ENCODE measurements around the gene SORCS2. TPM values are rescaled to one million over a fixed set of nuclear protein-coding genes. Genes with fewer than 3 reads are reported as not detected.

Gene SORCS2
- total and polyA plus RNA-seq, 2 of the 13 experiments (the other 11 are each of a cell fraction or from before 2014, with no cell fraction given) = 0.82 to 1.0 TPM

DNA sequence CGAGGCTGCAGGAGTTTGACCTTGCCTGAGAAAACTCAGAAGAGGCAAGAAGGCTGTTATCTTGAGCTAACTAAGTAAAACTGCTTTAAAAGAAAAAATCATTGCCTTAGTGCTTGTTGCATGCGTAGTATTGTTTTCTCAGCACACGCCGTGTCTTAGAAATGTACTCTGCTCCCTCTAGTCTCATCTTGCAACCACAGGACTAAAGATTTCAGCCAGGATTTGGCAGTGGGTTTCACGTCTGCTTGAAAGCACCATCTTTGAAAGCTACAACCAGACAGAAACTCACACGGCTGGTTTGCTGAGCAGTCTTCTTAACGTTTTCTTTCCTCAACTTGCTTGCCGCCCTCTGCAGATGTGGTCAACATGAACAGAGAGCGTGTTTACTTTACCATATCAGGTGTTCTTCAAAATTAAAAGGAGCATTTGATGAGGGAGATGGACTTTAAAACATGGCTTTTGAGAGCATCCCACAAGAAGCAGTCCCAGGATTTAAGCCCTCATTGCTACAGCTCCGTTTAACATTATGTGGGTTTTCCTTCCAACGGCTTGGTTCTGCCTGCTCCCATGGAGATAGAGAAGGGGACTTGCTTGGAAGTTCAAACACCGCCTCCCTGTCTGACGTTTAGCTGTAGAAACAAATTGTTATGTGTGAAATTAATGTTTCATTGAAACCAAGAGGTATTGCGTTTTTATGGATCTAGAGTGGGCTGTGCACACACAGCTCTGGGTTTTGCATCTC is 3.4 kb downstream of the SORCS2 start:
- H3K79me2 ChIP-seq (ENCODE audit: insufficient read depth, low read length) = no peaks in the 10 kb centered on the region
- FAIRE-seq = no peak
- TF ChIP-seq, protein P1, sequence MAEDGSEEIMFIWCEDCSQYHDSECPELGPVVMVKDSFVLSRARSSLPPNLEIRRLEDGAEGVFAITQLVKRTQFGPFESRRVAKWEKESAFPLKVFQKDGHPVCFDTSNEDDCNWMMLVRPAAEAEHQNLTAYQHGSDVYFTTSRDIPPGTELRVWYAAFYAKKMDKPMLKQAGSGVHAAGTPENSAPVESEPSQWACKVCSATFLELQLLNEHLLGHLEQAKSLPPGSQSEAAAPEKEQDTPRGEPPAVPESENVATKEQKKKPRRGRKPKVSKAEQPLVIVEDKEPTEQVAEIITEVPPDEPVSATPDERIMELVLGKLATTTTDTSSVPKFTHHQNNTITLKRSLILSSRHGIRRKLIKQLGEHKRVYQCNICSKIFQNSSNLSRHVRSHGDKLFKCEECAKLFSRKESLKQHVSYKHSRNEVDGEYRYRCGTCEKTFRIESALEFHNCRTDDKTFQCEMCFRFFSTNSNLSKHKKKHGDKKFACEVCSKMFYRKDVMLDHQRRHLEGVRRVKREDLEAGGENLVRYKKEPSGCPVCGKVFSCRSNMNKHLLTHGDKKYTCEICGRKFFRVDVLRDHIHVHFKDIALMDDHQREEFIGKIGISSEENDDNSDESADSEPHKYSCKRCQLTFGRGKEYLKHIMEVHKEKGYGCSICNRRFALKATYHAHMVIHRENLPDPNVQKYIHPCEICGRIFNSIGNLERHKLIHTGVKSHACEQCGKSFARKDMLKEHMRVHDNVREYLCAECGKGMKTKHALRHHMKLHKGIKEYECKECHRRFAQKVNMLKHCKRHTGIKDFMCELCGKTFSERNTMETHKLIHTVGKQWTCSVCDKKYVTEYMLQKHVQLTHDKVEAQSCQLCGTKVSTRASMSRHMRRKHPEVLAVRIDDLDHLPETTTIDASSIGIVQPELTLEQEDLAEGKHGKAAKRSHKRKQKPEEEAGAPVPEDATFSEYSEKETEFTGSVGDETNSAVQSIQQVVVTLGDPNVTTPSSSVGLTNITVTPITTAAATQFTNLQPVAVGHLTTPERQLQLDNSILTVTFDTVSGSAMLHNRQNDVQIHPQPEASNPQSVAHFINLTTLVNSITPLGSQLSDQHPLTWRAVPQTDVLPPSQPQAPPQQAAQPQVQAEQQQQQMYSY (CRISPR knock-in tag; IDR thresholded peaks at IDR 0.05) = no peak
- TF ChIP-seq CCAR2 (optimal IDR thresholded peaks at IDR 0.05; ENCODE audit: low read depth, low read length) = no peak
- no peak for TF ChIP-seq TRIM24 (CRISPR knock-in tag; IDR thresholded peaks at IDR 0.05)
- TF ChIP-seq SNRNP70 (IDR thresholded peaks at IDR 0.05; ENCODE audit: low read depth, low read length) = no peak
- no peak for TF ChIP-seq ZNF343 (CRISPR knock-in tag; IDR thresholded peaks at IDR 0.05)
- no peak for TF ChIP-seq CBX2 (IDR thresholded peaks at IDR 0.05; ENCODE audit: low read depth, low read length)
- no peak for TF ChIP-seq CBX2 (CRISPR knock-in tag; IDR thresholded peaks at IDR 0.05; ENCODE audit: low read depth)
- TF ChIP-seq, protein P2, sequence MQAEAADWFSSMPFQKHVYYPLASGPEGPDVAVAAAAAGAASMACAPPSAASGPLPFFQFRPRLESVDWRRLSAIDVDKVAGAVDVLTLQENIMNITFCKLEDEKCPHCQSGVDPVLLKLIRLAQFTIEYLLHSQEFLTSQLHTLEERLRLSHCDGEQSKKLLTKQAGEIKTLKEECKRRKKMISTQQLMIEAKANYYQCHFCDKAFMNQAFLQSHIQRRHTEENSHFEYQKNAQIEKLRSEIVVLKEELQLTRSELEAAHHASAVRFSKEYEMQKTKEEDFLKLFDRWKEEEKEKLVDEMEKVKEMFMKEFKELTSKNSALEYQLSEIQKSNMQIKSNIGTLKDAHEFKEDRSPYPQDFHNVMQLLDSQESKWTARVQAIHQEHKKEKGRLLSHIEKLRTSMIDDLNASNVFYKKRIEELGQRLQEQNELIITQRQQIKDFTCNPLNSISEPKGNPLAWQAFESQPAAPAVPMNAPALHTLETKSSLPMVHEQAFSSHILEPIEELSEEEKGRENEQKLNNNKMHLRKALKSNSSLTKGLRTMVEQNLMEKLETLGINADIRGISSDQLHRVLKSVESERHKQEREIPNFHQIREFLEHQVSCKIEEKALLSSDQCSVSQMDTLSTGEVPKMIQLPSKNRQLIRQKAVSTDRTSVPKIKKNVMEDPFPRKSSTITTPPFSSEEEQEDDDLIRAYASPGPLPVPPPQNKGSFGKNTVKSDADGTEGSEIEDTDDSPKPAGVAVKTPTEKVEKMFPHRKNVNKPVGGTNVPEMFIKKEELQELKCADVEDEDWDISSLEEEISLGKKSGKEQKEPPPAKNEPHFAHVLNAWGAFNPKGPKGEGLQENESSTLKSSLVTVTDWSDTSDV (CRISPR knock-in tag; IDR thresholded peaks at IDR 0.05) = no peak
- no peak for TF ChIP-seq ZNF510 (CRISPR knock-in tag; IDR thresholded peaks at IDR 0.05; ENCODE audit: low read depth)
- no peak for TF ChIP-seq ZFP90 (CRISPR knock-in tag; IDR thresholded peaks at IDR 0.05; ENCODE audit: borderline replicate concordance)
- TF ChIP-seq CHD4 (IDR thresholded peaks at IDR 0.05; ENCODE audit: borderline replicate concordance, low read length) = no peak
- no peak for TF ChIP-seq AKAP8 (CRISPR knock-in tag; IDR thresholded peaks at IDR 0.05)
- TF ChIP-seq, protein P3, sequence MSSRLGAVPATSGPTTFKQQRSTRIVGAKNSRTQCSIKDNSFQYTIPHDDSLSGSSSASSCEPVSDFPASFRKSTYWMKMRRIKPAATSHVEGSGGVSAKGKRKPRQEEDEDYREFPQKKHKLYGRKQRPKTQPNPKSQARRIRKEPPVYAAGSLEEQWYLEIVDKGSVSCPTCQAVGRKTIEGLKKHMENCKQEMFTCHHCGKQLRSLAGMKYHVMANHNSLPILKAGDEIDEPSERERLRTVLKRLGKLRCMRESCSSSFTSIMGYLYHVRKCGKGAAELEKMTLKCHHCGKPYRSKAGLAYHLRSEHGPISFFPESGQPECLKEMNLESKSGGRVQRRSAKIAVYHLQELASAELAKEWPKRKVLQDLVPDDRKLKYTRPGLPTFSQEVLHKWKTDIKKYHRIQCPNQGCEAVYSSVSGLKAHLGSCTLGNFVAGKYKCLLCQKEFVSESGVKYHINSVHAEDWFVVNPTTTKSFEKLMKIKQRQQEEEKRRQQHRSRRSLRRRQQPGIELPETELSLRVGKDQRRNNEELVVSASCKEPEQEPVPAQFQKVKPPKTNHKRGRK (CRISPR knock-in tag; IDR thresholded peaks at IDR 0.05) = no peak
- TF ChIP-seq ZNF552 (CRISPR knock-in tag; IDR thresholded peaks at IDR 0.05; ENCODE audit: borderline replicate concordance) = no peak
- TF ChIP-seq, protein P4, sequence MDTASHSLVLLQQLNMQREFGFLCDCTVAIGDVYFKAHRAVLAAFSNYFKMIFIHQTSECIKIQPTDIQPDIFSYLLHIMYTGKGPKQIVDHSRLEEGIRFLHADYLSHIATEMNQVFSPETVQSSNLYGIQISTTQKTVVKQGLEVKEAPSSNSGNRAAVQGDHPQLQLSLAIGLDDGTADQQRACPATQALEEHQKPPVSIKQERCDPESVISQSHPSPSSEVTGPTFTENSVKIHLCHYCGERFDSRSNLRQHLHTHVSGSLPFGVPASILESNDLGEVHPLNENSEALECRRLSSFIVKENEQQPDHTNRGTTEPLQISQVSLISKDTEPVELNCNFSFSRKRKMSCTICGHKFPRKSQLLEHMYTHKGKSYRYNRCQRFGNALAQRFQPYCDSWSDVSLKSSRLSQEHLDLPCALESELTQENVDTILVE (CRISPR knock-in tag; IDR thresholded peaks at IDR 0.05) = no peak

More for the DNA sequence above, 3.4 kb downstream of the SORCS2 start:
- in situ Hi-C loops (cut with HindIII; ENCODE audit: extremely low pct_ligation_motif_present, low pct_unique_long_range_greater_than_20kb) = loop anchor here (10.0 kb wide), 1 partner anchor 529 kb away; no protein-coding TSS in a partner anchor
- BruUV-seq (replicated peaks) = no TSS peak
- no peaks in the 10 kb centered on the region for H3K9me3 ChIP-seq (ENCODE audit: low read length)
- H3K9ac ChIP-seq (ENCODE audit: insufficient read depth, low read depth, low read length) = no peak overlapping the region
- WGBS (ENCODE audit: low lambda C conversion rate) = 11% methylated on average over 14 of the region's 14 CpGs
- H3K4me1 ChIP-seq (ENCODE audit: insufficient read depth, low read length) = no peaks in the 10 kb centered on the region
- ChIA-PET POLR2A (no interaction called here), CTCF (ENCODE audit: low intra/inter-chr PET ratio, low total read pairs) (no interaction called here)
- H3K4me2 ChIP-seq (ENCODE audit: low read depth, low read length) = no peak overlapping the region
- H3K27me3 ChIP-seq (ENCODE audit: control insufficient read depth in 1 of 2, insufficient read depth in 2 of 2, low read length in 2 of 2) = peaks cover 9 to 87% of the 10 kb centered on the region in 2 experiments; a peak in 4 of 5 replicates
- DNase-seq (ENCODE audit: low spot score) (no peak), ATAC-seq (no peak)
- 0 out of 2 replicates have a peak, but pooled peaks cover 2% of the 10 kb centered on the region for H4K20me1 ChIP-seq (ENCODE audit: insufficient read depth, low read length)
- H3K27ac ChIP-seq (ENCODE audit: extremely low read length, insufficient read depth, low read length) = no peak overlapping the region
- H2AFZ ChIP-seq (ENCODE audit: low read length) = no peak overlapping the region
- no peak overlapping the region for H3K4me3 ChIP-seq (replicated peaks in 1 of 3; ENCODE audit: insufficient read depth in 1 of 3, low read depth in 2 of 3, low read length in 3 of 3)
- no peaks in the 10 kb centered on the region for H3K36me3 ChIP-seq (replicated peaks in 1 of 2; ENCODE audit: control insufficient read depth in 1 of 2, insufficient read depth in 2 of 2, low read length in 2 of 2)
- intact Hi-C loops (cut with micrococcal nuclease; ENCODE audit: unreplicated experiment) = loop anchor here (10.0 kb wide), 1 partner anchor 139 kb away; no protein-coding TSS in a partner anchor
